Endothelial cell of umbilical vein (primary cell): ENCODE measurements around the gene PSMB3. TPM values are rescaled to one million over a fixed set of nuclear protein-coding genes. Genes with fewer than 3 reads are reported as not detected.

Experiments used
- BruUV-seq: library from RNA; stranded (reverse); fragments of 400-500 nt; replicated peaks from 2 replicates; lab custom pipeline; 2021; lab: Mats Ljungman, UMichigan
- CTCF ChIA-PET: fragments of 300-600, 350-600 bp; sonication (Branson Sonifier 250); formaldehyde crosslinking; loops from one replicate; lab custom pipeline; 2021; ENCODE audit warnings: antibody characterized with exemption, inconsistent platforms; lab: Charles Lee
- POLR2A ChIA-PET: fragments of 300-600, 350-600 bp; sonication (Branson Sonifier 250); formaldehyde crosslinking; loops from one replicate; lab custom pipeline; 2021; ENCODE audit warnings: antibody characterized with exemption, inconsistent platforms; lab: Charles Lee
- DNase-seq: peaks from one replicate; pipeline ENCODE4 v3.0.0-alpha.2; 2011; ENCODE audit warnings: low read depth, low spot score
- FAIRE-seq: peaks from 2 replicates; lab custom pipeline; 2011; peaks lifted over from hg19 to GRCh38; lab: Jason Lieb, UNC
- H2AFZ ChIP-seq: 2 replicates; pipeline ENCODE4 v1.6.0; 2012; ENCODE audit warnings: low read depth, low read length, control low read depth, inconsistent platforms
- H3K27ac ChIP-seq: 2 replicates; pipeline ENCODE4 v1.5.1; 2011; ENCODE audit warnings: low read depth, mild to moderate bottlenecking, control low read depth, low read length, moderate library complexity; ENCODE audit not compliant: insufficient read depth
- H3K27me3 ChIP-seq, 2 experiments: 2 replicates each; pipeline versions ENCODE4 v1.6.0 to v1.6.1; 2011; ENCODE audit warnings: low read length in 2 of 2, mixed read lengths in 1 of 2; ENCODE audit not compliant: control insufficient read depth in 2 of 2, insufficient read depth in 2 of 2
- H3K36me3 ChIP-seq, 2 experiments: 2 replicates in 1 of 2; 3 replicates in 1 of 2; pipeline ENCODE4 v1.5.1; 2011; ENCODE audit warnings: low read length in 2 of 2, mild to moderate bottlenecking in 1 of 2, moderate library complexity in 1 of 2; ENCODE audit not compliant: control insufficient read depth in 2 of 2, insufficient read depth in 2 of 2; ENCODE audit errors: extremely low read depth in 1 of 2
- H3K4me1 ChIP-seq: 3 replicates; pipeline ENCODE4 v1.5.1; 2011; ENCODE audit warnings: mild to moderate bottlenecking, low read length; ENCODE audit not compliant: control insufficient read depth, insufficient read depth; ENCODE audit errors: extremely low read depth
- H3K4me2 ChIP-seq: 2 replicates; pipeline ENCODE4 v1.6.1; 2011; ENCODE audit warnings: low read length, control low read depth, mixed read lengths; ENCODE audit not compliant: insufficient read depth
- H3K4me3 ChIP-seq, 3 experiments: fragments of 200-600 bp in 1 of 3; sonication (generic), shearing (Covaris generic) in 1 of 3; replicated peaks in 1 of 3; 2 replicates each; pipeline ENCODE4 v1.5.1; 2011 to 2016; ENCODE audit warnings: control low read depth in 3 of 3, low read length in 3 of 3, mild to moderate bottlenecking in 2 of 3, inconsistent platforms in 1 of 3, low read depth in 1 of 3, moderate library complexity in 1 of 3; ENCODE audit not compliant: insufficient read depth in 1 of 3
- H3K79me2 ChIP-seq: 2 replicates; pipeline ENCODE4 v1.6.0; 2012; ENCODE audit warnings: low read length, inconsistent platforms; ENCODE audit not compliant: control insufficient read depth, insufficient read depth
- H3K9ac ChIP-seq: replicated peaks from 2 replicates; pipeline ENCODE3; 2011; ENCODE audit warnings: low read length, control low read depth; ENCODE audit not compliant: insufficient read depth; ENCODE audit errors: extremely low read depth
- H3K9me1 ChIP-seq: replicated peaks from 3 replicates; pipeline ENCODE4 v1.6.0; 2011; ENCODE audit warnings: mild to moderate bottlenecking, low read length; ENCODE audit not compliant: control insufficient read depth, insufficient read depth; ENCODE audit errors: extremely low read depth
- H3K9me3 ChIP-seq: replicated peaks from 2 replicates; pipeline ENCODE4 v1.5.1; 2012; ENCODE audit warnings: low read length, inconsistent platforms; ENCODE audit not compliant: control insufficient read depth, insufficient read depth
- H4K20me1 ChIP-seq: replicated peaks from 2 replicates; pipeline ENCODE3; 2011; ENCODE audit warnings: mild to moderate bottlenecking, low read length; ENCODE audit not compliant: control insufficient read depth, insufficient read depth; ENCODE audit errors: extremely low read depth
- CTCF ChIP-seq, 2 donors: IDR thresholded peaks; 1 replicate in 1 of 2; 2 replicates in 1 of 2; pipeline ENCODE4 v1.5.1; 2011; ENCODE audit warnings: low read length in 2 of 2, mild to moderate bottlenecking in 2 of 2, moderate library complexity in 2 of 2, control low read depth in 1 of 2, inconsistent platforms in 1 of 2, low read depth in 1 of 2; ENCODE audit not compliant: insufficient read depth in 1 of 2; ENCODE audit errors: extremely low read depth in 1 of 2
- EZH2 ChIP-seq: IDR thresholded peaks from 2 replicates; pipeline ENCODE4 v1.6.1; 2012; ENCODE audit warnings: borderline replicate concordance, low read depth, mild to moderate bottlenecking, moderate library complexity, low read length, inconsistent platforms; ENCODE audit not compliant: severe bottlenecking
- FOS ChIP-seq: IDR thresholded peaks from 2 replicates; pipeline ENCODE4 v1.6.1; 2011; ENCODE audit warnings: mild to moderate bottlenecking, low read length, moderate library complexity, borderline replicate concordance; ENCODE audit not compliant: insufficient read depth
- GATA2 ChIP-seq: IDR thresholded peaks from 2 replicates; pipeline ENCODE4 v1.7.0; 2011; ENCODE audit warnings: low read depth, mild to moderate bottlenecking, moderate library complexity, mixed read lengths, low read length; ENCODE audit not compliant: insufficient read length, insufficient read depth
- JUN ChIP-seq: IDR thresholded peaks from 2 replicates; pipeline ENCODE4 v1.6.1; 2011; ENCODE audit warnings: borderline replicate concordance, low read depth; ENCODE audit not compliant: insufficient read length, insufficient read depth
- MAX ChIP-seq: IDR thresholded peaks from 2 replicates; pipeline ENCODE4 v1.6.1; 2011; ENCODE audit not compliant: insufficient read depth, insufficient read length
- POLR2A ChIP-seq: IDR thresholded peaks from 2 replicates; pipeline ENCODE4 v1.6.1; 2012; ENCODE audit warnings: low read depth, mild to moderate bottlenecking, control low read depth, low read length
- dilution Hi-C: fragments of 300-500 bp; cut with MboI; formaldehyde crosslinking; loops from one replicate; pipeline ENCODE4 v1.15.0; 2019; ENCODE audit warnings: low sequenced_read_pairs; ENCODE audit not compliant: extremely low pct_ligation_motif_present
- intact Hi-C: fragments of 100-400 bp; cut with micrococcal nuclease; formaldehyde crosslinking; loops from one replicate; pipeline ENCODE4 v1.10.0; 2022
- polyA plus RNA-seq, 4 experiments: library from polyadenylated mRNA; depleted of rRNA in 3 of 4; stranded (reverse) in 3 of 4; unstranded in 1 of 4; fragments of >200 nt; gene quantifications; 2 replicates each; pipeline versions ENCODE4 v1.2.1 to v1.2.3, GENCODE V29; 2011 to 2012; ENCODE audit warnings: missing spikeins in 1 of 4
- total RNA-seq: library from RNA; stranded (reverse); gene quantifications from 2 replicates; pipeline ENCODE4 v1.2.3, GENCODE V29; 2021

The PSMB3 gene
- total and polyA plus RNA-seq, 2 donors (not counting 3 experiments of a cell fraction or from before 2014, with no cell fraction given), result 213 to 685 TPM

- H3K4me1 ChIP-seq, result no peaks in the 10 kb centered on the region
- no peaks in the 10 kb centered on the region for H3K9me3 ChIP-seq
- H3K9me1 ChIP-seq, result no peaks in the 10 kb centered on the region
- ChIA-PET CTCF (no interaction called here), POLR2A (no interaction called here)
- BruUV-seq, result no TSS peak
- H3K9ac ChIP-seq, result no peak overlapping the region
- no peak overlapping the region for H3K4me2 ChIP-seq
- no peak overlapping the region for H3K27ac ChIP-seq
- H4K20me1 ChIP-seq, result no peaks in the 10 kb centered on the region
- intact Hi-C loops, result no loop called here
- H3K79me2 ChIP-seq, result no peaks in the 10 kb centered on the region
- DNase-seq, result no peak
- H3K27me3 ChIP-seq, result no peaks in the 10 kb centered on the region
- no peak overlapping the region for H2AFZ ChIP-seq
- no peak for FAIRE-seq
- dilution Hi-C loops, result no loop called here
- TF ChIP-seq CTCF (IDR thresholded peaks at IDR 0.05; ENCODE audit: extremely low read depth in 1 of 2, insufficient read depth in 1 of 2, low read depth in 1 of 2, low read length in 2 of 2), result no peak
- TF ChIP-seq JUN, result no peak
- TF ChIP-seq EZH2, result no peak
- TF ChIP-seq POLR2A, result no peak
- TF ChIP-seq FOS, result no peak
- TF ChIP-seq MAX, result no peak
- no peak for TF ChIP-seq GATA2
- H3K4me3 ChIP-seq, result no peak overlapping the region
- peaks cover 7 to 59% of the 10 kb centered on the region in 2 experiments for H3K36me3 ChIP-seq
These were observed 20.7 kb downstream of the PSMB3 start for GRCh38 chr17:38773258-38773657.
